Liver (tissue), 3 donors: ENCODE data around the gene DNM3.

Source experiments
- EGR1 ChIP-seq, 2 donors: IDR thresholded peaks; 2 replicates each; pipeline ENCODE4 v1.6.1; 2016 to 2018; ENCODE audit warnings: antibody characterized with exemption in 2 of 2, low read depth in 2 of 2
- GABPA ChIP-seq, 2 donors: IDR thresholded peaks in 1 of 2; conservative IDR thresholded peaks in 1 of 2; 2 replicates each; pipeline ENCODE4 v1.6.1; 2016; ENCODE audit warnings: antibody characterized with exemption in 2 of 2, mild to moderate bottlenecking in 1 of 2, moderate library complexity in 1 of 2
- HNF4G ChIP-seq: IDR thresholded peaks from 2 replicates; pipeline ENCODE4 v1.6.1; 2016; ENCODE audit warnings: antibody characterized with exemption
- NR2F2 ChIP-seq: IDR thresholded peaks from 2 replicates; pipeline ENCODE4 v1.6.1; 2016; ENCODE audit warnings: antibody characterized with exemption
- SP1 ChIP-seq: IDR thresholded peaks from 2 replicates; pipeline ENCODE4 v1.6.1; 2018; ENCODE audit warnings: antibody characterized with exemption, mild to moderate bottlenecking
- TAF1 ChIP-seq: conservative IDR thresholded peaks from 2 replicates; pipeline ENCODE4 v1.6.1; 2016; ENCODE audit warnings: antibody characterized with exemption, mild to moderate bottlenecking
- TF ChIP-seq, protein P1 (sequence below): fragments of 150-350 bp; IDR thresholded peaks from 2 replicates; pipeline ENCODE4 v1.5.1; 2017; ENCODE audit warnings: improper control_type of control experiment, low read depth, low read length; ENCODE audit not compliant: missing input control
- TF ChIP-seq, protein P2 (sequence below): IDR thresholded peaks from 2 replicates; pipeline ENCODE4 v1.6.1; 2016; ENCODE audit warnings: antibody characterized with exemption
- TF ChIP-seq, protein P3 (sequence below): IDR thresholded peaks from 2 replicates; pipeline ENCODE4 v1.6.1; 2016; ENCODE audit warnings: antibody characterized with exemption, mild to moderate bottlenecking
- donor health status: healthy.
- donor health status: healthy.

DNA sequence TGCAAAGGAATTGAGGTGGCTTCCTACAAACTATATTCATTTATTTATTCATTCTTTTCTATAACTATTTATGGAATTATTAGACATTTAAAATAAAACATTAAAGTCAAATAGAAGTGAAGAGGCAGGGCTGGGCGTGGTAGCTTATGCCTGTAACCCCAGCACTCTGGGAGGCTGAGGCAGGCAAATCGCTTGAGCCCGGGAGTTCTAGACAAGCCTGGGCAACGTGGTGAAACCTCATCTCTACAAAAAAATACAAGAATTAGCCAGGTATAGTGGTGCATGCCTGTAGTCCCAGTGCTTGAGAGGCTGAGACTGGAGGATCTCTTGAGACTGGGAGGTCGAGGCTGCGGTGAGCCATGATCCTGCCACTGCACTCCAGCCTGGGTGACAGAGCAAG, 23.8 kb downstream of the DNM3 start:
- TF ChIP-seq, protein P1, sequence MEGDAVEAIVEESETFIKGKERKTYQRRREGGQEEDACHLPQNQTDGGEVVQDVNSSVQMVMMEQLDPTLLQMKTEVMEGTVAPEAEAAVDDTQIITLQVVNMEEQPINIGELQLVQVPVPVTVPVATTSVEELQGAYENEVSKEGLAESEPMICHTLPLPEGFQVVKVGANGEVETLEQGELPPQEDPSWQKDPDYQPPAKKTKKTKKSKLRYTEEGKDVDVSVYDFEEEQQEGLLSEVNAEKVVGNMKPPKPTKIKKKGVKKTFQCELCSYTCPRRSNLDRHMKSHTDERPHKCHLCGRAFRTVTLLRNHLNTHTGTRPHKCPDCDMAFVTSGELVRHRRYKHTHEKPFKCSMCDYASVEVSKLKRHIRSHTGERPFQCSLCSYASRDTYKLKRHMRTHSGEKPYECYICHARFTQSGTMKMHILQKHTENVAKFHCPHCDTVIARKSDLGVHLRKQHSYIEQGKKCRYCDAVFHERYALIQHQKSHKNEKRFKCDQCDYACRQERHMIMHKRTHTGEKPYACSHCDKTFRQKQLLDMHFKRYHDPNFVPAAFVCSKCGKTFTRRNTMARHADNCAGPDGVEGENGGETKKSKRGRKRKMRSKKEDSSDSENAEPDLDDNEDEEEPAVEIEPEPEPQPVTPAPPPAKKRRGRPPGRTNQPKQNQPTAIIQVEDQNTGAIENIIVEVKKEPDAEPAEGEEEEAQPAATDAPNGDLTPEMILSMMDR = no peak
- TF ChIP-seq GABPA (IDR thresholded peaks at IDR 0.05 in 1 of 2, conservative IDR thresholded peaks at IDR 0.05 in 1 of 2) (no peak), HNF4G (no peak), EGR1 (IDR thresholded peaks at IDR 0.05; ENCODE audit: low read depth in 2 of 2) (no peak), TAF1 (no peak), SP1 (no peak), NR2F2 (no peak)
- TF ChIP-seq, protein P2, sequence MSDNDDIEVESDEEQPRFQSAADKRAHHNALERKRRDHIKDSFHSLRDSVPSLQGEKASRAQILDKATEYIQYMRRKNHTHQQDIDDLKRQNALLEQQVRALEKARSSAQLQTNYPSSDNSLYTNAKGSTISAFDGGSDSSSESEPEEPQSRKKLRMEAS = no peak
- TF ChIP-seq, protein P3, sequence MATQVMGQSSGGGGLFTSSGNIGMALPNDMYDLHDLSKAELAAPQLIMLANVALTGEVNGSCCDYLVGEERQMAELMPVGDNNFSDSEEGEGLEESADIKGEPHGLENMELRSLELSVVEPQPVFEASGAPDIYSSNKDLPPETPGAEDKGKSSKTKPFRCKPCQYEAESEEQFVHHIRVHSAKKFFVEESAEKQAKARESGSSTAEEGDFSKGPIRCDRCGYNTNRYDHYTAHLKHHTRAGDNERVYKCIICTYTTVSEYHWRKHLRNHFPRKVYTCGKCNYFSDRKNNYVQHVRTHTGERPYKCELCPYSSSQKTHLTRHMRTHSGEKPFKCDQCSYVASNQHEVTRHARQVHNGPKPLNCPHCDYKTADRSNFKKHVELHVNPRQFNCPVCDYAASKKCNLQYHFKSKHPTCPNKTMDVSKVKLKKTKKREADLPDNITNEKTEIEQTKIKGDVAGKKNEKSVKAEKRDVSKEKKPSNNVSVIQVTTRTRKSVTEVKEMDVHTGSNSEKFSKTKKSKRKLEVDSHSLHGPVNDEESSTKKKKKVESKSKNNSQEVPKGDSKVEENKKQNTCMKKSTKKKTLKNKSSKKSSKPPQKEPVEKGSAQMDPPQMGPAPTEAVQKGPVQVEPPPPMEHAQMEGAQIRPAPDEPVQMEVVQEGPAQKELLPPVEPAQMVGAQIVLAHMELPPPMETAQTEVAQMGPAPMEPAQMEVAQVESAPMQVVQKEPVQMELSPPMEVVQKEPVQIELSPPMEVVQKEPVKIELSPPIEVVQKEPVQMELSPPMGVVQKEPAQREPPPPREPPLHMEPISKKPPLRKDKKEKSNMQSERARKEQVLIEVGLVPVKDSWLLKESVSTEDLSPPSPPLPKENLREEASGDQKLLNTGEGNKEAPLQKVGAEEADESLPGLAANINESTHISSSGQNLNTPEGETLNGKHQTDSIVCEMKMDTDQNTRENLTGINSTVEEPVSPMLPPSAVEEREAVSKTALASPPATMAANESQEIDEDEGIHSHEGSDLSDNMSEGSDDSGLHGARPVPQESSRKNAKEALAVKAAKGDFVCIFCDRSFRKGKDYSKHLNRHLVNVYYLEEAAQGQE = no peak
